ENCODE measurements around the gene RUNX2. TPM values are rescaled to one million over a fixed set of nuclear protein-coding genes. Genes with fewer than 3 reads are reported as not detected.
A peak's percentile ranks its signal among the peaks of the same experiment; 100 is the strongest.

Gene RUNX2
- total and polyA plus RNA-seq, 9 of the 15 experiments (the other 6 are each of a cell fraction or from before 2014, with no cell fraction given), result 0.29 to 1.00 (median 0.43) TPM

DNA sequence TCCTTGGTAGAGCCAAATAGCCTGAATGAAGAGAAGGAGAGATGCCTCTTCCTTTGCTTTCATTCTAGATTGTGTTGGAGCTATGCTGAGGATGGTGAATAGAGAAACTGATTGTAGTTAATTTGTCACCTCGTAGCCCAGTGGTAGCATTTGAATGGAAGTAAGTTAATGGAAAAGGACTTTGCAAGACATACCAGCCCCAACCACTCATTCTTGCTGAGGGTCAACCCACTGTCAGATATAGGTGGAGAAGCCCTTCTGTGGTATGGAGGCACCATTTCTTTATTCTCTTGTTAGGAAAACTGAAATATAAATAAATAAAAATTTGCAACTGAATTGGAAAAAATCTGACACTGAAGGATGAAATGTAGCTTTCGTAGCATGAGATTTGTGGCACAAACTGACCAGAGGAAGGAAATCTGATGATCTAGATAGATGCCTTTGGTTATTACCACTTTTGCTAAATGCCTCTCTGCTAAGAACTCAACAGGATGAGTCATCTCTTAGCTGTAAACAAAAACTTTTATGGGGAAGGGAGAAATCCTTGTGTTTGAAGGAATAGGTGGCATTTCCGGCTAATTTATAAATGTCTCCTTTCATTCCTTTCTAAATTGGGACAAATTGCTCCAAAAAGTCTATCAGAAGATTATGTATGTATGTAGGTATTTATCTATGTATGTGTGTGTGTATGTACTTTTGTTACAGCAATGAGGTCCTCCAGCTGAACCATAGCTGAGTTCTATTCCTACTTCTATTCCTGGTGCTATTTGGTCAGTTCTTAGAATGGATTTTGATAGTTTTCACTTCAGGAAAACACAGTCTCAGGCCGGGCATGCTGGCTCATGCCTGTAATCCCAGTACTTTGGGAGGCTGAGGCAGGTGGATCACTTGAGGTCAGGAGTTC is 126.1 kb downstream of the RUNX2 start (continued):
- TF ChIP-seq FOSL1 (tag; conservative IDR thresholded peaks at IDR 0.05) (peak; percentile 98), ARID1B (IDR thresholded peaks at IDR 0.05) (peak; percentile 76)

DNA sequence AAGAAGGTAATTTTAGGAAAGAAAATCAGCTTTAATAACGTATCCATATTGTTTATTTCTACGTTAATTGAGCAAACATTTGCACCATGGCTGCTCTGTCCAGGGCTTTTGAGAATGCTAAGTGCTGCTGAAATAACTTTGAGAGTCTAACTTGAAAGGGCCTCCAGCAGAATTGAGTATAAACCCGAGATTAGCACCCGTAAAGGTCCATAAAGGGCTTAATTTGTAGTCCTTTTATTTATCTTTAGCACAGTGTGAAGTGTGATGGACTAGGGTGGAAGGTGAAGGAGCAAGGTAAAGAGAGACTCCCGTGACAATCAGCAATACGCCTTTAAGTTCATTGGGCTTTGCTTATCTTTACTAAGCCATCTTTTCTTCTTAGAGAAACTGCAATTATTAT is 127.3 kb downstream of the RUNX2 start:
- ATAC-seq (no peak; the same call in 2 of the 3 replicates), FAIRE-seq (no peak), DNase-seq (ENCODE audit: extremely low read depth in 1 of 4, low spot score in 3 of 4) (no peak)
- Histone ChIP-seq H3K9me3 (replicated peaks; ENCODE audit: control insufficient read depth, insufficient read depth, low read depth, low read length) (no peaks in the 10 kb centered on the region), H4K20me1 (replicated peaks; ENCODE audit: control insufficient read depth, insufficient read depth, low read length) (no peaks in the 10 kb centered on the region), H3K4me2 (ENCODE audit: insufficient read depth, low read length) (no peak overlapping the region), H3K79me2 (ENCODE audit: control insufficient read depth, insufficient read depth, low read length) (no peaks in the 10 kb centered on the region), H3K9me1 (ENCODE audit: control insufficient read depth, insufficient read depth, low read length) (no peaks in the 10 kb centered on the region), H3K4me3 (no peak overlapping the region), H3K36me3 (ENCODE audit: control insufficient read depth, insufficient read depth, low read length) (no peaks in the 10 kb centered on the region), H3K27me3 (ENCODE audit: control insufficient read depth in 2 of 2, insufficient read depth in 2 of 2, low read length in 2 of 2) (no peaks in the 10 kb centered on the region; a peak in 1 of 5 replicates), H3K4me1 (replicated peaks in 1 of 2; ENCODE audit: control insufficient read depth in 2 of 2, insufficient read depth in 2 of 2, low read length in 2 of 2) (peaks cover 0 to 37% of the 10 kb centered on the region in 2 experiments; a peak in 3 of 5 replicates), H3K9ac (ENCODE audit: insufficient read depth in 1 of 2, low read depth in 2 of 2, low read length in 2 of 2) (no peak overlapping the region), H3K27ac (ENCODE audit: extremely low read depth, low read depth, low read length) (no peak overlapping the region), H2AFZ (ENCODE audit: low read depth, low read length) (peak overlapping the region; percentile 61; the same call in 1 of the 2 replicates)
- intact Hi-C loops (cut with micrococcal nuclease) (no loop called here), in situ Hi-C loops (cut with MboI) (no loop called here)
- ChIA-PET CTCF (ENCODE audit: low intra/inter-chr PET ratio) (no interaction called here), POLR2A (interaction anchor here (0.6 to 1.4 kb wide), 2 partner anchors 9 to 259 kb away, joined by 3 to 5 read pairs; no protein-coding TSS in a partner anchor)
- BruUV-seq (replicated peaks), result no TSS peak
- 20% methylated on average over 6 of the region's 6 CpGs for WGBS (ENCODE audit: insufficient coverage, low coverage, missing lambda C conversion rate)
- TF ChIP-seq TAF1 (IDR thresholded peaks at IDR 0.05; ENCODE audit: control insufficient read depth, extremely low read depth, insufficient read depth, low read length, severe bottlenecking) (no peak), HNRNPK (IDR thresholded peaks at IDR 0.05; ENCODE audit: low read depth, low read length, poor library complexity, severe bottlenecking) (no peak), L3MBTL2 (IDR thresholded peaks at IDR 0.05) (0 out of 2 replicates have a peak, but pooled peaks have one; percentile 10), PBX2 (CRISPR knock-in tag; IDR thresholded peaks at IDR 0.05; ENCODE audit: low read depth) (no peak), PBX2 (tag; conservative IDR thresholded peaks at IDR 0.05; ENCODE audit: low read depth) (no peak), KDM4B (IDR thresholded peaks at IDR 0.05; ENCODE audit: borderline replicate concordance in 2 of 2, low read depth in 1 of 2) (no peak)
- TF ChIP-seq, protein P1, sequence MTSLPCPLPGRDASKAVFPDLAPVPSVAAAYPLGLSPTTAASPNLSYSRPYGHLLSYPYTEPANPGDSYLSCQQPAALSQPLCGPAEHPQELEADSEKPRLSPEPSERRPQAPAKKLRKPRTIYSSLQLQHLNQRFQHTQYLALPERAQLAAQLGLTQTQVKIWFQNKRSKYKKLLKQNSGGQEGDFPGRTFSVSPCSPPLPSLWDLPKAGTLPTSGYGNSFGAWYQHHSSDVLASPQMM (CRISPR knock-in tag; IDR thresholded peaks at IDR 0.05), result no peak
- TF ChIP-seq, protein P2, sequence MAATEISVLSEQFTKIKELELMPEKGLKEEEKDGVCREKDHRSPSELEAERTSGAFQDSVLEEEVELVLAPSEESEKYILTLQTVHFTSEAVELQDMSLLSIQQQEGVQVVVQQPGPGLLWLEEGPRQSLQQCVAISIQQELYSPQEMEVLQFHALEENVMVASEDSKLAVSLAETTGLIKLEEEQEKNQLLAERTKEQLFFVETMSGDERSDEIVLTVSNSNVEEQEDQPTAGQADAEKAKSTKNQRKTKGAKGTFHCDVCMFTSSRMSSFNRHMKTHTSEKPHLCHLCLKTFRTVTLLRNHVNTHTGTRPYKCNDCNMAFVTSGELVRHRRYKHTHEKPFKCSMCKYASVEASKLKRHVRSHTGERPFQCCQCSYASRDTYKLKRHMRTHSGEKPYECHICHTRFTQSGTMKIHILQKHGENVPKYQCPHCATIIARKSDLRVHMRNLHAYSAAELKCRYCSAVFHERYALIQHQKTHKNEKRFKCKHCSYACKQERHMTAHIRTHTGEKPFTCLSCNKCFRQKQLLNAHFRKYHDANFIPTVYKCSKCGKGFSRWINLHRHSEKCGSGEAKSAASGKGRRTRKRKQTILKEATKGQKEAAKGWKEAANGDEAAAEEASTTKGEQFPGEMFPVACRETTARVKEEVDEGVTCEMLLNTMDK (IDR thresholded peaks at IDR 0.05; ENCODE audit: borderline replicate concordance, insufficient read depth, low read depth, low read length, poor library complexity, severe bottlenecking), result no peak

Data from K562 (cell line).